HL-60 (cell line): Measurements from ENCODE around the gene EBNA1BP2.

Experiments used
- DNase-seq, 2 experiments: peaks; one replicate each; pipeline ENCODE4 v3.0.0-alpha.2; 2010 to 2020; ENCODE audit warnings: low read depth in 1 of 2, low spot score in 1 of 2
- H3K27ac ChIP-seq: fragments of 250-450 bp; sonication (Bioruptor Pico); replicated peaks from 2 replicates; pipeline ENCODE4 v1.5.1; 2020; ENCODE audit warnings: mild to moderate bottlenecking, moderate library complexity
- H3K27me3 ChIP-seq: fragments of 250-450 bp; sonication (Bioruptor Pico); 2 replicates; pipeline ENCODE4 v1.5.1; 2021; ENCODE audit warnings: mild to moderate bottlenecking, moderate library complexity; ENCODE audit not compliant: insufficient read depth, poor library complexity, severe bottlenecking
- H3K4me3 ChIP-seq: replicated peaks from 2 replicates; pipeline ENCODE4 v1.5.1; 2011; ENCODE audit warnings: mild to moderate bottlenecking, control low read depth, low read length; ENCODE audit not compliant: insufficient read depth
- CTCF ChIP-seq: IDR thresholded peaks from one replicate; pipeline ENCODE4 v1.5.1; 2011; ENCODE audit warnings: low read length, control low read depth, inconsistent platforms; ENCODE audit not compliant: insufficient read depth
- GABPA ChIP-seq: IDR thresholded peaks from 2 replicates; pipeline ENCODE4 v1.6.1; 2012; ENCODE audit warnings: low read depth
- POLR2AphosphoS5 ChIP-seq: IDR thresholded peaks from 2 replicates; pipeline ENCODE4 v1.6.1; 2012; ENCODE audit warnings: low read depth
- REST ChIP-seq: IDR thresholded peaks from 2 replicates; pipeline ENCODE4 v1.6.1; 2012; ENCODE audit warnings: low read depth; ENCODE audit not compliant: insufficient replicate concordance
- SPI1 ChIP-seq: IDR thresholded peaks from 2 replicates; pipeline ENCODE4 v1.6.1; 2012; ENCODE audit warnings: low read depth, mild to moderate bottlenecking, borderline replicate concordance

Gene EBNA1BP2

GRCh38 chr1:43177691-43178090 lies 5.6 kb upstream of the EBNA1BP2 start:
- H3K4me3 ChIP-seq, result no peak overlapping the region
- no peaks in the 10 kb centered on the region for H3K27me3 ChIP-seq
- TF ChIP-seq POLR2AphosphoS5, result no peak
- no peak for TF ChIP-seq GABPA
- no peak for TF ChIP-seq REST
- TF ChIP-seq SPI1, result no peak
- no peak for TF ChIP-seq CTCF
- no peak for DNase-seq
- no peak overlapping the region for H3K27ac ChIP-seq

- DNase-seq, result no peak
- H3K27me3 ChIP-seq, result no peaks in the 10 kb centered on the region
- no peak overlapping the region for H3K4me3 ChIP-seq
- H3K27ac ChIP-seq, result no peak overlapping the region
- no peak for TF ChIP-seq SPI1
- no peak for TF ChIP-seq POLR2AphosphoS5
- no peak for TF ChIP-seq REST
- TF ChIP-seq GABPA, result no peak
- no peak for TF ChIP-seq CTCF
Observed at GRCh38 chr1:43174873-43175272, 2.8 kb upstream of the EBNA1BP2 start.

GRCh38 chr1:43172527-43172972 lies 460 bp upstream of the EBNA1BP2 start:
- Histone ChIP-seq H3K27me3 (no peaks in the 10 kb centered on the region), H3K27ac (peak overlapping the region; percentile 69), H3K4me3 (peak overlapping the region; percentile 98)
- peak; percentile 72 to 80 for DNase-seq
- TF ChIP-seq CTCF, result no peak
- no peak for TF ChIP-seq POLR2AphosphoS5
- no peak for TF ChIP-seq SPI1
- TF ChIP-seq REST, result no peak
- TF ChIP-seq GABPA, result no peak
